HK-2 (cell line): ENCODE results near the gene ENHO.

Source experiments
- DNase-seq: peaks from one replicate; pipeline ENCODE4 v3.0.0-alpha.2; 2018; ENCODE audit not compliant: unreplicated experiment

Gene ENHO

DNA sequence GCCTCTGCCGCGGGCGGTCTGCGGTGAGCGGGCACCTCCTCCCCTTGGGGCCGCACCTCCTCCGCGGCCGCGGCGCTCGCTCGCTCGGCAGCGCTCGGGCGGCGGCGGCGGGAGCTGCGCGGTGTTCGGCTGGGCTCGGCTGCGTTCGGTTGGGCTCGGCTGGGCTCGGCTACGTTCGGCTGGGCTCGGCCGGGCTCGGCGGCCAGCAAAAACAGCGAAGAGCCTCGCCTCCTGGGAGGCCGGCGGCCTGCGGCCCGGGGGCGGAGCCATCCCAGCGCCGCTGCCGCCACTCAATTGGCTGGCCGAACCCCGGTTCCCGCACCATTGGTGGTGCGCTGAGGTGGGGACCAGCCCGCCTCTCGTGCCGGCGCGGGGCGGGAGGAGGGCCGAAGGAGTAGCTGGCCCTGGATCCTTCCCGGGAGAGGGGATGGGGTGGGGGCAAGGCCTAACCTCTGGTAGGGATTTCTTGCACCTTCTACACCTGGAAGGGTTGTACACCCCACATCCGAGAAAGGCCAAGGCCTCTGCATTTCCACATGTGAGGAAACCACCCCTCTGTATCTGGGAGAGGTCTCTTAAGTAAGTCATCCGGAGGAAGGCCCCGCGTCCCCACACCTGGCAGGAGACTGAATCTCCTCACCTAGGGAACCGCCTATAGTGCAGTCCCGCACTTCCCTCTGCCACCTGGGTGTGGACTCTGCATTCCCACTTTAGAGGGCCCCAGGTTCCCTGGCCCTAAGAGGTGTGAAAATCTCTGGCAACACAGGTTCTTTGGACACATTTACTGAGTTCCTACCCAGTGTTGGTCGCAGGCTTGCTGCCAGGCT is at the start of gene ENHO:
ENHO (minus strand) TSS at position 20 of the 827 bp plus-strand sequence. CDS start 1,295 bp downstream, outside the sequence.
- DNase-seq = peak; percentile 89

DNA sequence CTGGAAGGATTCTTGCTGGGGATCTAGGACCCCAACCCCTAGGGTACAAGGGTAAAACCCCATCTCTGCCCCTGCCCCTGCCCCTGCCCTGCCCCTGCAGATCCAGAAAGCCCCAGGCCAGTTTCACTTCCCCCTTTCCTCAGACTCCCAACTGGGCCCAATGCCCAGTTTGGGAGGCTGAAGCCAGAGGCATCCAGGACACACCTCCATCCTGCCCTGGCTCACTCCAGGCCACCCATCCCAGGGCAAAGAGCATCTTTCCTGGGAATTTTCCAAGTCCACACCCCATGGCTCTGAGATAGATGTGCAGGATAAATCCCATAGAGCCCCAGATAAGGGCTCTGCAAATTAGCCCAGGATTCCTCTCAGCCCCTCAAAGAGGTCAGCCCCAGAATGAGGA is 49.3 kb upstream of the ENHO start:
- no peak for DNase-seq

DNA sequence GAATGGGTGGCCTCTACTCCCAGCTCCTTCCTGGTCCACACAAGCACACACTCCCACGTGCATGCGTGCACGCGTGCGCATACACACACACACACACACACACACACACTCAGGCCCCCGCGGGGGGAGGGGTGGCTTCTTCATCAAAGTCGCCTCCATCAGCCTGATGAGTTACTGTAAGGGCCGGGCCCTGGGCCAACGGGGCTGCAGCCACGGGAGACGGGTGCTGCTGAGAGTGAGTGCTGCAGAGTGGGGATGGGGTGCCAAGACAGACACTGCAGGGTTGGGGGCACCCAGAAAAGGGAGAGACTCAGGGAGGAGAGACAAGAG is 48.7 kb upstream of the ENHO start:
- DNase-seq = no peak

DNA sequence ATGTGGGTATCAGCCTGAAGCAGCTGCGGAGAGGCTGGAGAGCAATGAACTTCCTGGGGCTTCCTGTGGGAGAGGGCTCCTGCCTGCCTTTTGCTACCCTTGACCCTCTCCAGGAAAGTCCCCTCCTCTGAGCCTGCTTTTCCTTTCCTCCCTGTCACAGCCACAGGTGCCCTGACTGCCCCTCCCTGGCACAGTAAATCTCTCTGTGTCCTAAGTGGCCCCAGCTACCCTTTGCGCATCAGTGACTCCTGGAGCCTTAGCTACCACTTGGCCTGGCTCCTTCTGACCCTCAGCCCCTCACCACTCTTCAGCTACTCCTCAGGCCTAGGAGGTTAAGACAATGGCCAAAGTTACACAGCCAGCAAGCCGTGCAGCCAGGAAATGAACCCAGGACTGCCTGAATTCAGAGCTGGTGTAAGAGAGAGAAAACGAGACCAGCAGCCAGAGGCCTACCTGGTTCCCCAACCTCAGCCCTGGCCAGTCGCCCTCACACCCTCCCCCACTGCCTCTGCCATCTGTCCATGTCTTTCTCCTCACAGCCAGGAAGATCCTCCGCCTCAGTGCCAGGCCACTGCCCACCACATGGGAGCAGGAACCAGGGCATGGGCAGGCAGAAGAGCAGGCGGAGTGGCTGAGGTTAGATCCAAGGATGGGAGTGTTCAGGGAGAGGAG is 48.2 kb upstream of the ENHO start:
- no peak for DNase-seq

DNA sequence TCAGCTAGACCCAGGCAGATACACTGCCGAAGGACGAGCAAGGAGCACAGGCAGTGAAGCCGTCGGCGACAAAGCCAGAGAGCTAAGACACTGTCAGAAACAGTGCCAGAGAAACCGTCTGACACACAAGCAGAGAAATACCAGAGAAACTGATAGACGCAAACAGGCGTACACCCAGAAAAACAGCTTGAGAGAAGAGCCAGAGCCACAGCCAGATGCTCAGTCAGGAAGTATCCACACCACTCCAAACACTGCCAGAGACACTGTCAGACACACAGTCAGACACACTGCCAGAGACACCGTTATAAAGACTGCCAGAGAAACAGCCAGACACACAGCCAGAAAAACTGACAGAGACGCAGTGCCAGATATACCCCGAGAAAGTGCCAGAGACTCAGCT is 47.6 kb upstream of the ENHO start:
- no peak for DNase-seq

DNA sequence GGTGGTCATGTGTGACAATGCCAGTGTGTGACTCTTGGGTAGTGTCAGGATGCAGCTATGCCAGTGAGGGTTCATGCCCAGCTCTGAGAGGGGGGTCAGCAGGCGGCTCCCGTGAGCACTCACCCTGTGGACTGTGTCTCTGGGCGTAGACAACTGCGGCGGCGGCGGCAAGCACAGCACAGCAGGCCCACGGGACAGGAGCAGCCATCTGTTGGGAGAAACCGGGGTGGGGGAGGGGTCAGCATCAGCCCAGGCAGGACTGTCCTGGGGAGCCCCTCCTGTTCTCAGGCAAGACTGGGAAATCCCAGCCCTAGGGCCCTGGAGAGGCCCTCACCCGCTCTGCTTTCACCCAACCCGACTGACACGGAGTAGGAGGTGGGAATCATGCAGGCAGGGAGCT is 46.0 kb upstream of the ENHO start:
- no peak for DNase-seq

DNA sequence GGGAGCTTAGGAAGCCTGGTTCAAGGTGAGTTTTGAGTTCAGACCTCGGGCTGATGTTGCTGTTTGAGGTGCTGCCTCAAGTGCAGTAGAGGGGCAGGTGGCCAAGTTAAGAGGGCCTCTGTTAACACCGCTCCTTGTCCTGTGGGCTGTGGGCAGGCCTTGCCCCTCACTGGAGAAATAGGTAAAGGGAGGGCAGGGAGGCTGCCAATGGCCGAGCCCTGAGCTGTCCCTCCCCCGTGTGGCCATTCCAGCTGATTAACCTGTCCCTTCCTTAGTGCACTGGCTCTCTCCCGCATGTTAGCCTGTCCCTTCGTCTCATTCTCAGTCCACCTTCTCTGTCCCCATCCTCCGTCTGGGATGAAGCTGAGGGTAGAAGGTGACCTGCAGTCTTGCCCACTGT is 45.3 kb upstream of the ENHO start:
- no peak for DNase-seq

DNA sequence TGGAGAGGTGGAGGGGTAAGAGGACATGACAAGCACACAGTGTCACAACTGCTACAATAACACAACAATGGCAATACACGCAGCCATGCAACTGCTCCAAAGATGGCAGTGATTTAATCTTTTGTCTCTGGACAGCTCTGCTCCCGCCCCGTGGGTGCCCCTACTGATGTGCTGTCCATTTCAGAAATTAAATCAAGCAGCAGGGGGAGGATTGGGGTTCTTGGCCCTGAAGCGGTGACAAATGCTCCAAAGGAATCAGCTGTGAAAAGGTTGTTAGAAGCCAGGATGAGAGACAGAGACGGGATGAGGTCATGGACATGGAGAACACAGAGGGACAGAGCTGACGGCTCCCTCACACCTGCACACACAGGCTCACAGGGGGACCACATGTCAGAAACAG is 44.2 kb upstream of the ENHO start:
- no peak for DNase-seq

DNA sequence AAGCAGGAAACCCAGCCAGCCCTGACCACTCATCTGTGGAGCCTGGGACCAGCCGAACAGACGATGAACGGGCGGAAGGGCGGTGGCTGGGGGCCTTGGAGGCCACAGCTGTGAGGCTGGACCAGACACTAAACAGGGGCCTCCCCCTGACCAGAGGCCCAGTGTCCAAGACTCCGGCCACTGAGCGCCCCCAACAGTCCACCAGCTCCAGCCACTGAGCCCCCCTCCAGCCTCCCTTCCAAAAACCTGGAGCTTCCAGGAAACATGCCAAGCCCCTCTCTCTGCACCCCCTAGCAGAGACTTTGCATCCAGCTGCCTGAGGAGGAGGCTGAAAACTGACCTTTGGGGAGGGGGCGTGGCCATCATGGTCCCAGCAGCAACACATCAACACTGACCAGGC is 43.5 kb upstream of the ENHO start:
- no peak for DNase-seq

DNA sequence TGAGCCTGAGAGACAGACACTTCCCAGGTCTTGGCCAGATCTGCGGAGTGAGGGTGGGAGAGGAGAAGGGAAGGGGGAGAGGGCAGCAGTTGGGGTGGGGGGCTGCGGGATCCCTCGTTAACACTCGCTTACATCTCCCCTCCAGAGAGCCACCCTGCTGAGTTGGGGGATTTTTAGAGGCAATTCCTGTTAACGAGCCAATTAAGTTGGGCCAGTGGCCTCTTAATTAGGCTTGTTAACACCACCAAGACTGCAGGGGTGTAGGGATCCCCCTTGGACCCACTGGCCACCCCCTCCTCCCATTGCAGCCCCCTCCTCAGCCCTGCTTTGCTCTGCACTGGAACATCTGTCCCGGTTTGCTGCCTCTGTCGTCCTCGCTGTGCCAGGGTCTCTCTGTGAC is 43.1 kb upstream of the ENHO start:
- no peak for DNase-seq

DNA sequence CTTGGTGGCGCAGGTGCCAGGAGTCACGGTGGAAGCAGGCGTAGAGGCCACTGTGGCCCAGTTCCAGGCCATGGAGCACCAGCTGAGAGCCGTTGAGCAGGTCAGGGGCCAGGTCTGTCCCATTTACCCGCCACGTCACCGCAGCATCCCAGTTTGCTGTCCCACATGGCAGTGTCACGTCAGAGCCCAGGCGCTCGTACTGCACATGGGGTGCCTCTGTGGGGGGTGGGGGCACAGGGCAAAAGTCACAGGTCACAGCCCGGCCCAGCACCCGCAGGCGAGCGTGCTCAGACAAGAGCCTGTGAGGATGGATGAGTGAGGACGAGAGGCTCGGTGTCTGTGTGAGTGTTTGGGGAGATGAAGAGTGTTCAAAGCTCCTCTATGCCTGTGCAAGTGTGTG is 41.8 kb upstream of the ENHO start:
- DNase-seq = no peak

DNA sequence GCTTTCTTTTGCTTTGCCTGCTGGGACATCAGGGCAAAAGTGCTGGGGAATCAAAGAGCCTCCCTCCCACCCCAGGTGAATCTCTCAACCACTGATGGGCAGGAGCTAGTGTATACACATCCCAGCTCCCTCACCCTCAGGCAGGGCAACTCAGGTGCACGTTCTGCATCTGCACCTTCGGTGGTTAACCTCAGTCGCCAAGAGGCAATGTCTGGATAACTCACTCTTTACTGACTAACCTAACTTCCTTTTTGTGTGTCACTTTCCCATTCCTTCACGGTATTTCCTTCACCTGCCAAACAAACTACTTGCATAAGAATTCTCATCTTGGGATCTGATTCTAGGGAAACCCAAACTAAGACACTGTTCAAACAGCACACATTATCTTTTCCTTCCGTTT is 40.5 kb upstream of the ENHO start:
- DNase-seq = no peak

DNA sequence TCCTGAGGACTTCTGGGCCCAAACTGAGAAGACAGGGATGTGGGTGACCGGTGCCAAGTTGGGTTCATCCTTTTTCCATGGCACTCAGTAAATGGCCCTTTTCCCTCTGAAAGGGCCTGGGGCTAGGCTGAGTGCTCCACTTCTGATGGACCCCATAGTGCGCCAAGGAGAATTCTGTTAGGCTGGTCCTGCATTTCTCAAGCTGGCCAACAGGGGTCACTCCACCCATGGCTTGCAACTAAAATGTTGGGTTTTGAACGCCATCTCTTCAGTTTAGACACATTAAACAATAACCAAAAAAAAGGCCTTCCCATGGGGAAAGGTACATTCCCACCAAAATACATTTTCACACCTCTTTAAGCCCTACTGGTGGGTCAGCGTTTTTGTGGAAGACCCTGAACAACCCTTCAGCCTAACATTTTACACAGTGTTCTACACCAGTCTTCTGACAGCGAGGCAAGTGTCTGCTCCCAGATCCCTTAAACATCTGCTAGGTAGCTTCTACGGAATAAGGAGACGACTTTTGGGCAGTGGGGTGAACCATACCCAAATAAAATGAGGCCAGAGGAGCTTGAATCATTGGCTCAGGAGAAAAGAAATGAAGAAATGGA is 39.5 kb upstream of the ENHO start:
- DNase-seq = no peak

DNA sequence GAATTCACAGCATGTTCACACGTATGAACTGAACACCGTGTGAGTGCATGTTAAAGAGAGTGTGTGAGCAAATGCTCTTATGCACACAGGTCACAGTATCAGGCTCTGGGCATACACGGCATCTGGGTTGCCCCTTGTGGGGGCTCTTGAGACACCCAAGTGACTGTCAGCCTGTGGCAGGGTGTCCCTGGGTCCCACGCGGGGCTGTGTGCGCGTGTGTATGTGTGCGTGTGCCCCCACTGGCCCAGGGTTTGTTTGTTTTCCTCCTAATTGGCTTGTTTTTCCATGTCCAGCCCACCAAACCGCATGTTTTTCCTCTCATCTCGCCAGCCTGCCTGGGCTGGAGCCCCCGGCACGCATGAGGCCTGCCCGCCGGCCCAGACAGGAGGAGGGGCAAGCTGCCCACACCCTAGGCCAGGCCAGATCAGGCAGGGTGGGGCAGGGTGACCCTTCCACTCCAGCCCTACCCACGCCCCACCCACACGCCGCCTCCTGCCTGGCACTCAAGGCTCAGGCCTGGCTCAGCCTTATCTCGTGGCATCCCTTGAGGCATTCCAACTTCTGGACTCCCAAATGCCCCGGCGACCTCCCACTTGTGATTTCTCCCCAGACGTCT is 37.9 kb upstream of the ENHO start:
- DNase-seq = no peak

DNA sequence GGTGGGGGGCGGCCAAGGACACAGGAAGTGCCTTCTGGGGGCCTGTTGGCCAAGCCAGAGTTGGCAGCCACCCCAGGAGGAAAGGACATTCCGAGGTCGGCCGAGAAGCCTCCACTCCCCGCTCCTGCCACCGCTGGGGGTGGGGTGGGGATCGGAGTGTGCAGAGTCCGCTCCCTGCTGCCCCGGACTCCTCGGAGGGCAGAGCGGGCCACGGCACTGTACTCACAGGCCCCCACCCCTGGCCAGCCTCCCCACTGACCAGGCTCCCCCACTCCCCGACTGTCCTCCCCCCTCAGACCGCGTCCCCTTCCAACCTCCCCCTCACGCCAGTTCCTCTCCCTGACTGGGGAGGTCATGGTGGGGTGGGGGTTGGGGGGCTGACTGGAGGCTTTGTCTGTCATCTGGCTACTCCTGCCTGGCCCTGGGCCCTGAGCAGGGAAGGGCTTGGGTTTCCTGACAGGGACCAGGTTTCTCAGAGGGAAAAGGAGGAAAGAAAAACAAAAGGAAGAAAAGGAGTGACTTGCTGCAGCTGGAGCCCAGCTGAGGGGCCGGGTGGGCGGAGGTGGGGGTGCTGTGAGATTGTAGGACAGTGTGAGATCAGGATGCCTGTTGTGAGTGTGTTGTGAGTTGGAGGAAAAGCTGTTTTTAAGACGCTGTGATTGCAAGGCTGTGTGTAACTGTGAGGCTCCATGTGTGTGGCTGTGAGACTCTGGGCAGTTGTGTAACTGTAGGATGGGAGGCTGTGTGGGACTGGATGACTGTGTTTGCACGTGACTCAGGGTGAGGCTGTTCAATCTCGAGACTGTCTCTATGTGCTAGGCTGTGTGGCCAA is 37.0 kb upstream of the ENHO start:
- no peak for DNase-seq

DNA sequence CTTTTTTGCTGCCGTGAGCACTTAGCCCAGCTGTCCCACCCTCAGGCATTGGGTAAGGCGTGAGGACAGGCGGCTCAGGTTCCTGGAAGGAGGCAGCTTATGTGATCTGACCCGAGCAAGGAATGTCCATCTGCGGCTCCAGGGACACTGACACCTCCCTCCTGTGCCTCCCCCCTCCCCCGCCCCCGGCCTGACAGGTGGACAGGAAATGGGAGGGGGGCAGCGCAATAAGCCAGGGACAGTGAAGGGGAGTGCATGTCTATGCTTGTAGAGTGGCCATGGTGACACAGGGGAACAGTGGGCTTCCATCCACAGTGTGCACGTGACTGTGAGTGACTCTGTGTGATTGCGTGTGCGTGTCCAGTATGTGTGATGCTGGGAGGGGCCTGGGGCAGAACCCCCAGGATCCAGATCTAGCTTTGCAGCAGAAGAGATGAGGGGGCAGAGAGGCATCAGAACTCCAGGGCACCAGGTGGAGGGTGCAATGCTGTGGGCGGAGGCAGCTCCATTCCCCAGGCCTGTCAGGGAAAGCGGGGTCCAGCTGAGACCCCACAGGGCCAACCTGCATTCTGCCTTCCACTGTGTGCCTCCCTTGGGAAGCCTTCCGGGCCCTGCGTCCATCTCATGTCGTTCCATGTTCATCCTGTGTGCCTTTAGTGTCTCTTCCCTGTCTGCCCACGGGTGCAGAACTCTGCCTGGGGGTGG is 36.3 kb upstream of the ENHO start:
- DNase-seq = no peak

DNA sequence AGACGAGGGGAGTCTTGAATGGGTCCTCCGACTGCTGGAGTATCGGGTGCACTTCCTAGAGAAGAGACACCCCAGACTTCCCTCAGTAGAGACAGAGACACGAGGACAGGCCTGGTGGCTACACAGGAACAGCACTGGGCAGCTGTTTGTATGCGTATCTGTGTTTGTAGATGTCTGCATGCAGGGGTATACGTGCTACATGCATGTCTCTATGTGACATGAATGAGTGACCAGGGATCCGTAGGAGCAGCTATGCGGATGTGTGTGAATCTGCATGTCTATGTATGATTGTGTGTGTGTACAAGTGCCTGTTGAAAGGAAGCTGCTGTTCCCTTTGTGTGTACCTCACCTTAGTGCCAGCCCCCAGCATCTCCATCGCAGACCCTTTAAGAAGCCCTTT is 35.6 kb upstream of the ENHO start:
- DNase-seq = no peak

DNA sequence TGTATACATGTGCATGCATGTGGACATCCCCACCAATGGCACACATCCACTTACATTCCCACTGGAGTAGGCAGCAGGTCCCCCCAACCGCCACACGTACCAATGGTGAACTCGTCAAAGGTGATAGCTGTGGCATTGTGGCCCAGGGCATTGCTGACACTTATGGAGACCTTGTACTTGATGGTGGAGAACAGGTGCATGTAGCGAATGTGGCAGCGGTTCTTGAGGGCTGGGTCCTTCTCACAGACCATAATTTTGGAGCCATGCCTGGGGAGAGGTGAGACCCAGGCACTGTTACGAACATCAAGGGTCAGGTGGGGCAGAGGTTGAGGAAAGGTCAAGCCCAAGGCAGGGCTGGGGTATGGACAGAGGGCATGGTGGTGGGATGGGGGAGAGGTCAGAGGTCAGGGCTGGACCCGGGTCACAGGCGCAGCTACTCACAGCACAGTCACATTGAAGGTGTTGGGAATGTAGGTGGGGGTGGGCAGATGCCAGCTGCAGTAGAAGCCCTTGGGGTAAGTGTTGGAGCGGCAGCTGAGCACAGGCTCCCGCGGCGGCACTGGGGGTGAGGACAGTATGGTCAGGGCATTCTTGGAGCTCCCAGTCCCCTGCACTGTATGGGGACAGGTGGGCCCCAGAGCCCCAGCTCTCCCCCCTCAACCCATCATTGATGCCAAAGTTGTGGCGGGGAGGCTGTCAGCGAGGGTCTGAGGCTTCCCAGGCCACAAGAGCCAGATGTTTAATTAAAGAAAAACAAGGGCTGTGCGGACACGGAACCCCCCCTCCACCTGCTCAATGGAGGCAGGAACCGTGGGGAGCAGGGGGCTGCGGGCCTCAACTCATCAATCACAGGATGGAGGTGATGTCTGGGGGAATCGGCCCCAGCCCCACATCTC is 34.9 kb upstream of the ENHO start:
- DNase-seq = no peak

DNA sequence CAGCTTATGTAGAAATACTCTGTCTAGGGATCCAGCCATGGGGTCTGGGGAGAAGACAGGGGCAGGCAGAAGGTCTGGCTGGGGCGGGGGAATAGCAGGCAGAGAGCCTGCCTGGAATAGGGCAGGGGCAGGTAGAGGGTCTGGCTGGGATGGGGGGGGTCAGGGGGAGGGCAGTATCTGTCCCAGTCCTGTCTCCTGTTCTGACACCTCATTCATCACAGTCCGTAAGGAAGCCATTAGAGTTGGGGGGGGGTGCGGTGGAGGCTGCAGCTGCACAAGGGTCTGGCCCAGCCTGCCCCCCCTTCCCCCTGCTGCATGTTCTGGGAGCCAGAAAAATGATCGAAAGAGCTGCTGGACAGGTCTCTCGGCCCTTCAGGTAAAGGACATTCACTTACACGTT is 34.2 kb upstream of the ENHO start:
- no peak for DNase-seq

DNA sequence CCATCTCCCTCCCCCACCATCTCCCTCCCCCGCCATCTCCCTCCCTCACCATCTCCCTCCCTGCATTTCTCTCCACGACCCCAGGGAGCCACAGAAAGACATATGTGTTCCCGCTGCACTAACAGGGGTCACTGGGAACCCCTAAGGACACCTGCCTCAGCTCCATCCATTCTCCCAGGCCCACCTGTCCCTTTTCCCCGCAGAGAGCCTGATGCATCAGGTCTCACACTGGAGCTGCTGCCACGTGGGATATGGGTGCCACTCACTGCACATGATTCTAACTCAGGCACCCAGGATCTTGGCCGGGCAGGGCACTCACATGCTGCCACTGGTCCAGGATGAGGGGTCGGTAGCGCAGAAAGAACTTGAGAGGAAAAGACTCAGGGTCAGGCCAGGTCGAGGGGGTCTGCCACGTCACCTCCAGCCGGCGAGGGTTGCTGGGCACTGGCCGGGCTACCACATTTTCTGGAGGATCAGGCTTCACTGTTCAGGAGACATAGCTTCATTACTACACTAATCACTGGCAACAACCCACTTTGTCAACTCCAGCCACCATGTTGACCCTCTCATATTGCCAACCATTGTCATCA is 33.2 kb upstream of the ENHO start:
- no peak for DNase-seq
